T-helper 1 cell treated with Interleukin-12 subunit alpha and Interleukin-12 subunit beta and Interleukin-4 antibody, amounts not matched to agents 30 ng/mL and 1 ng/mL, for 36 hours (primary cell): ENCODE data around the gene VAMP5. TPM values are rescaled to one million over a fixed set of nuclear protein-coding genes. Genes with fewer than 3 reads are reported as not detected.
"Not testable (repeated sequence)": the region's sequence is repeated elsewhere in the genome, so short reads cannot be mapped to it uniquely, and the experiment has no call there.

ENCODE experiments used
- intact Hi-C: fragments of 100-400 bp; cut with micrococcal nuclease; formaldehyde crosslinking; loops from one replicate; pipeline ENCODE4 v1.15.1; 2024
- total RNA-seq: library from RNA; stranded (reverse); gene quantifications from 2 replicates; pipeline ENCODE4 v1.2.3, GENCODE V29; 2022

Gene VAMP5
- total RNA-seq, 1 donor from 2014 or later = 68.7 TPM

DNA sequence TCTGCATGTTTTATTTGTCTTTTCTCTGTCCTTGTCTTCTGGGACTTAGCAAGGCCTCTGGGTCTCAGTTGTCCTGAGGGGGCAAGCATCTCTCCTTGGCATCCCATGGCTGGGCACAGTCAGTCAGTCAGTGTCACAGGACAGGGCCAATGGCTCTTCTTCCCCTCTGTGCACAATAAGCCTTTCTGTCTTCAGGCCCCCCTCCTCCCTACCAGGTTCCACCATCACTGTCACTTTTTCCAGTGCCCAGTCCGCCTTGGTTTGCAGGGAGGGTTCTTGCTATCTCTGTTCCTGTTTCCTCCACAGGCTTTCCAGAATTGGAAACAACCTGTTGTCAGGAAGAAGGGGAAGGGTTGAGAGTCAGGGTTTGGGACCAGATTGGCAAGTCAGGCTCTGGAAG lies 1.7 kb upstream of the VAMP5 start:
- intact Hi-C loops = no loop called here

DNA sequence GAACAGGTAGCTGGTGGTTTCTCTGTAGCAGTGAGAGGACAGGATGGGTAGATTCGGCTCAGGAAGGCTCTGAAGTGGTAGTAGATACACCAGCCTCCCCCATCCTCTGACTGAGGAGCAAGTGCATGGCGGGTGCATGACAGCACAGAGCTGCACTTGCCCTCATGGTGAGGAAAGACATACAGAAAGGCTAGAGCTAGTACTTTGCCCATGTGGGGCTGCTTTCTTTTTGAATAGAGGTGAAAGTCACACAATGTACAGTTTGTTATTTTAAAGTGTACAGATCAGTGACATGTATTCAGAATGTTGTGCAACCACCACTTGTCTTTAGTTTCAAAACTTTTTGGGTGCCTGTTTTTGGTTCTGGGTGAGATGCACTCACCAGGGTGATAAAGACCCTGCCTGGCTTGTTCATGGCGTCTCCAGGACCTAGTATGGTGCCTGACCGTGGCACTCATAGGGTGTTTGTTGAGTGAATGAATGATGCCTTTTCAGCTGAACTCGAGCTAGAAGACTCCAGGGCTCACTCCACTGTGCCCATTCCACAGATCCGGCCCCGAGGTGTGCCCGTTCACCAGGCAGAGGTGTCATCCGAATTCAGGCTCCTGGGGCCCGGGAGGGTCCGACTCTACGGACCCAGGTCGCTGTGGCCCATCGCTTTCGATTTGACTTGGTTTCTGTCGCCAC lies 421 bp upstream of the VAMP5 start:
- intact Hi-C loops = loop anchor here (1.0 kb wide), 1 partner anchor 23 kb away; the partner anchor contains the start of gene GGCX

GRCh38 chr2:85584857-85585780 lies 888 bp downstream of the VAMP5 start:
- intact Hi-C loops = loop anchor here (1.0 kb wide), 3 partner anchors 8 to 24 kb away; partner anchors contain the start of genes GGCX, RNF181 and VAMP8

DNA sequence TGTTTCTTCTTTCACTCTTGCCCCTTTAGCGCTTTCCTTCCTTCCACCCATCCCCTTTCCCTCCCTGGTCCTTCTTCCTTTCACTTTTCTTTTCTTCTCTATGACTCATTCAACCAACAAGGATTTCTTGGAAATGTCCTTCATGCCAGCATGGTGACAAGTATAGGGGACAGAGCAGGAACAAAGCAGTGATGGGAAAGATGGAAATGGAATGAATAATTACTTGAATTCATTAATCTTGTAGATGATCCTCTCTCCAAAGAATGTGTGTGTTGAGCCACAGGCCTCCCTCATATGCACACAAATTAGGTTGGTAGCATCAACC lies 1.5 kb downstream of the VAMP5 start:
- intact Hi-C loops = loop anchor here (1.0 kb wide), 2 partner anchors 8 to 10 kb away; partner anchors contain the start of genes RNF181 and VAMP8

DNA sequence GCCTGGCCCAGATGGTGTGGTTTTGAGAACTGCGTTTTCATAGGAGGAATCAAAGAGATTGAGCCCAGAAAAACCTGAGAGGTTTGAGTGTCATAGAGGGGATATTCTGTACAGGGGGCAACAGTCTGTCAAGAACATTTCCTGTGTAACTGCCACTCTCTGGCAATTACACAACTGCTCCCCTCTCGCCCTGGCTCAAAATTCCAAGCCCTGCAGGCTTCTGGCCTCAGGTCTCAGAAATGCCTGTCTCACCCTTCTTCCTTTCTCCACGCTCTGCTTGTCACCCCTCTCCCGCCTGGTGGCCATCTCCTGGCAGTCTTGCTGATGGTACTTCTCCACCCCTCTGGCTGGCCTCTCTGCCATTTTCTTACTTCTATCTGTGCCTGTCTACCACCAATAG lies 4.0 kb downstream of the VAMP5 start:
- intact Hi-C loops = no loop called here

DNA sequence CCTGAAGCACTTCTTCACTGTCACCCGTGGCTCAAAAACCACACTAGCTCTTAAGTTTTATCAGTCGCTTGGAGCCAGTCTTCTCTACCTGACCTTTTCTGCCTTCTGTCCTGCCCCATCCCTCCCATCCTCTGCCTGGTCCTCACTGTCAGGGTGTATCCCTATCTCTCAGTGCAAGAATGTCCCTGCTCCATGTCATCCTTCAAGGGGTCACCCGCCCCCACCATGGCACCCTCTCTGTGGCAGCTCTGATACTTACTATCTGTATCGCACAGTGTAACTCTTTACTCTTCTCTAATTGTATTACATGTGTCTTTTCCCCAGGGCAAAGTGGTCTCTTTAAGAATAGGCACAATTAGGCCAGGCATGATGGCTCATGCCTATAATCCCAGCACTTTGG lies 4.4 kb downstream of the VAMP5 start:
- intact Hi-C loops = no loop called here

GRCh38 chr2:85589181-85589580 lies 5.0 kb downstream of the VAMP5 start:
- intact Hi-C loops = no loop called here

DNA sequence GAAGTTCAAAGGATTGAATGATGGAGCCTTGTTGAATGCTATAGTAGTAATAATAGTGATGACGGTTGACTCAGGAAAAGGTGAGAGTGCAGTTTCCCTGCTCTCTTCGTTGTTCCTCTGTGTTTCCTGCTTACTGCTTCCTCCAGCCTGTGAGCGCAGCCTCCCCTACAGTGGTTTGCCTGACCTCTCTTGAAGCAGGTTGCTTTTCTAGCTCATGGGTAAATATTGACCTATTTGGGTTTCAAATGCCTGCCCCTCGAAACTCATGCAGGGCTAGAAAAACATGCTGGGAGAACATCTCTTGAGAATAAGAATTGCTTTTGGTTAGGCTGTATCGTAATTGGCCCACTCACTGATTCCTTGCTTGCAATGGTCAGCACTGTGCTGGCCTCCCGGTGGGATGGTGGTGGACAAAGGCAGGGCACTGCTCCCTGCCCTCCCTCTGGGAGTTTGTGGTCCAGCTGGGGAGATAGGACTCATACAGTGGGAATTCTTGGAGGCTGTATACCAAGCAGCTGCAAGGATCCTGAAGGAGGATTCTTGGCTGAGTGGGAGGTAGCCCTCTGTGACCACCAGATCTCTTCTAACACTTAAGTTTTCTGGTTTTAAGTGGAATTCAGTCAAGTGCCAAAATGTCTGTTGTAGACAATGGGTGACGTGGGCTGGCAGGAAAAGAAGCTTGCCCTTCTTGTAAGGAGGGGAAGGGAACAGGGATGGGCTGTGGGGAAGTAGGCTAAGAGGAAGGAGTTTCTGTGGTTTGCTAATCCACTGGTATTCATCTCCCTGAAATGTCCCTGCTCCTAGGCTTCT lies 6.0 kb downstream of the VAMP5 start:
- intact Hi-C loops = no loop called here

DNA sequence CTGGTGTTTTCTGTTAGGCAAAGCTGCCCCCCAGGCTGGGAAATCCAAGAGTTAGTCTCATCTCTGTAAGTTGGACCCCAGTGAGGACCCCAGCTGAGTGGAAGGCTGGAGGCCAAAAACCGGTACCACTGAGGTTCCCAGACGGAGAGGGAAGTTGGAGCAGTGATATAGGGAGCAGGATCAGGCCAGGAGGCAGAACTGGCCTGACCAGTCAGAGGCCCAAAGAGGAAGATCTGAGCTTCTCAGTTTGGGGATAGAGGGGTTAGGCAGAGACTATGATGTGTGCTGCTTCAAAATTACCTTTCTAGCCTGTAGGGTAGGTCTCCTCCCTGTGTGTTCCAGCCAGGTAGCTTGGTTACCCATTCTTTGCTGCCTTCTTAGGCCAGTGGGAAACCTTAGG lies 6.7 kb downstream of the VAMP5 start:
- intact Hi-C loops = no loop called here

DNA sequence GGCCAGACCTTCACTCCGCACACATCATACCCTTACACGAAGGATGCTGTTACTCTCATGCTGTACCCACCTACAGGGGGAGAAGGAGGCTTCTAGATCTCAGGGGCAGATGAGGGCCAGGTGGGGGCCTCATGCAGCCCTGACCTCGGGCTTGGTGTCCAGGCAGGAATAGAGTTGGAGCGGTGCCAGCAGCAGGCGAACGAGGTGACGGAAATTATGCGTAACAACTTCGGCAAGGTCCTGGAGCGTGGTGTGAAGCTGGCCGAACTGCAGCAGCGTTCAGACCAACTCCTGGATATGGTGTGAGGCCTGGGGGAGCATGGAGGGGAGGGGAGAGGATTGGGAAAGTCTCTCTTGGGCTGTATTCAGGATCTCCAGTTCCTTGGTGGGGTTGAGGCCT lies 7.3 kb downstream of the VAMP5 start:
- intact Hi-C loops = no loop called here

- intact Hi-C loops = not testable (repeated sequence)
Observed at GRCh38 chr2:85592299-85592698, 8.1 kb downstream of the VAMP5 start.

DNA sequence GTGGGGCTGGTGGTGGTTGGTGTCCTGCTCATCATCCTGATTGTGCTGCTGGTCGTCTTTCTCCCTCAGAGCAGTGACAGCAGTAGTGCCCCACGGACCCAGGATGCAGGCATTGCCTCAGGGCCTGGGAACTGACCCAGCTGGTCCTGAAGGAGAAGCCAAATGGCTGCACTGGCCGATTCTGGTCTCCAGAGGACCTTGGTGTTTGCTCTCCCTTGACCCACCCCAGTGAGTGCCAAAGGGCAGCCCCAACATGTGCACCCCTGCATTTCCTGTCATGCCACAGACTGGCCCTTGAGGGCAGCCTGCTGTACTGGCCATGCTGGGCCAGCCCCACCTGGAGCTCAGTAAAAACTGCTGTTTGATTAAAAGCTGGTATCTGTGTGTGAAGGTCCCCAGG lies 8.8 kb downstream of the VAMP5 start:
- intact Hi-C loops = no loop called here

- intact Hi-C loops = loop anchor here (1.0 to 5.0 kb wide), 11 partner anchors 10 to 267 kb away; partner anchors contain the start of genes C2orf68, ELMOD3, GGCX and MAT2A
Observed at GRCh38 chr2:85594715-85595300, 10.6 kb downstream of the VAMP5 start.

GRCh38 chr2:85595301-85596025 lies 11.2 kb downstream of the VAMP5 start, which contains the start of gene RNF181:
RNF181 (plus strand) TSS chr2:85595745; CDS start chr2:85595764, 19 bp downstream.
- intact Hi-C loops = loop anchor here (1.0 to 5.0 kb wide), 11 partner anchors 10 to 267 kb away; partner anchors contain the start of genes C2orf68, ELMOD3, GGCX and MAT2A

DNA sequence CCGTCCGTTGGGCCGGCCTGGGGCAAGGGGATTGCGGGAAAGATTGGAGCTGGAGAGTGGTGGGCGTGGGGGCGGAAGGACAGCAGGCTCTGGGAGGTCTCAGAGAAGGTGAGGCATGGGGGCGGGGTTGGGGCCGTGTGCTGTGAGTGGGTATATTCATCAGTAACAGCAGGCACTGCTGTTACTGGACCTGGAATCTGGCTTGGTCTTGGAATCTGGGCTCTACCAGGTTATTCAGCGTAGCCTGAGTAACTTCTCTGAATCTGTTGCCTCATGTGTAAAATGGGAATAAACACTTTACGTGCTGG lies 11.7 kb downstream of the VAMP5 start:
- intact Hi-C loops = loop anchor here (5.0 kb wide), 1 partner anchor 159 kb away; no protein-coding TSS in a partner anchor

GRCh38 chr2:85596486-85597143 lies 12.4 kb downstream of the VAMP5 start:
- intact Hi-C loops = loop anchor here (5.0 kb wide), 1 partner anchor 159 kb away; no protein-coding TSS in a partner anchor

- intact Hi-C loops = loop anchor here (5.0 kb wide), 1 partner anchor 160 kb away; no protein-coding TSS in a partner anchor
Observed at GRCh38 chr2:85597241-85597640, 13.0 kb downstream of the VAMP5 start.

GRCh38 chr2:85598594-85599340 lies 14.5 kb downstream of the VAMP5 start:
- intact Hi-C loops = loop anchor here (5.0 kb wide), 1 partner anchor 161 kb away; no protein-coding TSS in a partner anchor
